A549 (cell line): ENCODE data around the gene SMG6.

Experiments
- CTCF ChIP-seq: fragments of >200 bp; sonication (Bioruptor Twin); formaldehyde crosslinking; IDR thresholded peaks from 3 replicates; pipeline ENCODE4 v1.5.1; 2016
- JUNB ChIP-seq: fragments of >200 bp; sonication (Bioruptor Twin); formaldehyde crosslinking; IDR thresholded peaks from 2 replicates; pipeline ENCODE4 v1.6.1; 2016
- REST ChIP-seq: fragments of 200-600 bp; sonication (generic); IDR thresholded peaks from 2 replicates; pipeline ENCODE4 v1.6.1; 2016; ENCODE audit warnings: antibody characterized with exemption, mild to moderate bottlenecking, moderate library complexity

DNA sequence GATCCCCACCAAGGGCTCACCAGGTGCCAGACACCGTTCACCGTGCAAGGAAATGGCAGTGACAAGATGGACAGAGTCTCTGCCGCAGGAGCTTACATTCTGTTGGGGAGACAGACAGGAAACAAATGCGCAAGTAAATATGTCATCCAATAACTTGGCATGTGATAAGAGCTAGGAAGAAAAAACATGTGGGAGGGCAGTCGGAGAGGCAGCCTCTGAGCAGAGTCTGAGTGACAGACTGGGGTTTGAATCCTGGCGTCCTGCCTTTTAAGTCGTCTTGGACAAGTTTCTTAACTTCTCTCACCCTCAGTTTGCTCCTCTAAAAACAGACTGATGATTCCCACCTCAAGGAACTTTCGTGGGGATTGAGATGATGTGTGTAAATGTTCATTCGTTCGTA, 40.9 kb upstream of the SMG6 start:
- TF ChIP-seq REST (no peak), JUNB (no peak), CTCF (no peak)
